Activated T-helper 17 cell treated with anti-CD3 and anti-CD28 coated beads, Interleukin-2, amount 50 U/mL, for 72 hours (primary cell): ENCODE results near the gene MYH4. TPM values are rescaled to one million over a fixed set of nuclear protein-coding genes. Genes with fewer than 3 reads are reported as not detected.

ENCODE experiments used
- ATAC-seq: fragments of 150-1000 bp; cut with Tn5 transposase; replicated peaks from 2 replicates; pipeline ENCODE4 v1.10.0; 2021; ENCODE audit warnings: mild to moderate bottlenecking, moderate library complexity
- H3K27ac Mint-ChIP-seq: one replicate; pipeline ENCODE4 v1.8.0; 2022; ENCODE audit warnings: mixed read lengths
- H3K27me3 Mint-ChIP-seq: one replicate; pipeline ENCODE4 v1.8.0; 2022; ENCODE audit warnings: mixed read lengths
- H3K36me3 Mint-ChIP-seq: one replicate; pipeline ENCODE4 v1.8.0; 2022; ENCODE audit warnings: low read depth, mild to moderate bottlenecking, mixed read lengths
- H3K4me1 Mint-ChIP-seq: one replicate; pipeline ENCODE4 v1.8.0; 2022; ENCODE audit warnings: mixed read lengths
- H3K4me3 Mint-ChIP-seq: one replicate; pipeline ENCODE4 v1.8.0; 2022; ENCODE audit warnings: mild to moderate bottlenecking, mixed read lengths
- H3K9me3 Mint-ChIP-seq: one replicate; pipeline ENCODE4 v1.8.0; 2022; ENCODE audit warnings: mixed read lengths
- total RNA-seq, 2 donors: library from RNA; stranded (reverse); gene quantifications; one replicate each; pipeline ENCODE4 v1.2.3, GENCODE V29; 2022

MYH4 gene
- total RNA-seq, result not detected

DNA sequence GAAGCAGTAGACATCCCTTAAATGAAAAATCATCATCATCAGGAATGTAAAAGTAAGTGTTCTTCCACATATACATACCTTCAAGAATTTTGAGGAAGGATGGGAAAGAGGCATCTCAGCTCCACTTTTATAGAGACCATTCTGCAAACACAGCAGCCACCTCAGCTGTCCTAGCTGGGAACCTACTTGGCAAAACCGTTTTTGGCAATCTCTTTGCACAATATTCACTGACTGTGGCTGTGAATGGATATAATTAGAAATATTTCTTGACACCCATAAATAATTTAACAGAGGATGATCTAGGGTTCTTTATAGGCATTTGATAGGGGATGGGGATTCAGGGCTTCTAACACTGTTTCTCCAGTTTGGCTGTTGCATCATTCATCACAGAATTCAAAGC is at the start of gene MYH4:
MYH4 (minus strand) TSS at position 101 of the 400 bp plus-strand sequence. CDS start 2,814 bp downstream, outside the sequence.
- Mint-ChIP-seq H3K27me3 (no peaks in the 10 kb centered on the region), H3K9me3 (peaks cover 4% of the 10 kb centered on the region), H3K27ac (no peak within 1 kb of the TSS), H3K4me3 (no peak within 1 kb of the TSS), H3K36me3 (no peaks in the 10 kb centered on the region), H3K4me1 (no peaks in the 10 kb centered on the region)
- ATAC-seq, result no peak

DNA sequence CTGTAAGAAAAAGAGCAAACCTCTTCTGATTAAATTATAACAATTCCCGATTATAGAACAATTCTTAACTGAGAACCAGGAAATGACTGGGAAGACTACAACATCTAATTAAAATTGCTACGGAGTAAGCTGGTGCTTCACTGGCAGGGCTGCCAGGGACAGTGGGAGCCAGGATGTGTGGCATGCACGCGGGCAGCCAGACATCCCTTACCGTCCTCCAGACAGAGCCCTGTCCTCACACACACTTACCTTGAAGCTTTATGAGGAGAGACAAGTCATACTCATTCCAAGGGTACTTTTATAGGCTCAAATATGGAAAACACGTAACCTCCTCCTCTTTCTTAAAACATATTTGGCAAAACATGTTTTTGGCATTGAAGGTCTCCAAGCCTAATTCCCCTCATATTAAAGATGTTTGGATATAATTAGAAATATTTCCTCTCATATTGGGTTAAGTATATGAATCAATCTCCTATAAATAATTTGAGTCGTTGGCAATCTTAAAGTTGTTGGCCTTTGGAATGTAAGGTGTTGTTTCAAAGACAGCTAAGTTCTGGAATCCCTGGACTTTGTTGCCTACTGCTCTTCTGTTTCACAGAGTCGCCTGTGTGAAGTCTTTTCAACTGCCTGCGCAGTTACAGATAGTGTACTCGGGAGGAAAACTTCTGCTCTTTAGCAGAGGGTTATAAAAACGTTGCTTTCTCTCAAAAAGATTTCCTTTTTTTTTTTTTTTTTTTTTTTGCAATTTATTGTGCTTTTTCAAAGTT is 49.1 kb upstream of the MYH4 start, which contains the start of gene MYH1:
MYH1 (minus strand) TSS at position 272 of the 767 bp plus-strand sequence. CDS start 1,900 bp downstream, outside the sequence.
- no peak within 1 kb of the TSS for H3K27ac Mint-ChIP-seq
- H3K36me3 Mint-ChIP-seq, result no peaks in the 10 kb centered on the region
- peaks cover 9% of the 10 kb centered on the region for H3K27me3 Mint-ChIP-seq
- H3K4me1 Mint-ChIP-seq, result no peaks in the 10 kb centered on the region
- no peak within 1 kb of the TSS for H3K4me3 Mint-ChIP-seq
- peaks cover 3% of the 10 kb centered on the region for H3K9me3 Mint-ChIP-seq
- no peak for ATAC-seq

DNA sequence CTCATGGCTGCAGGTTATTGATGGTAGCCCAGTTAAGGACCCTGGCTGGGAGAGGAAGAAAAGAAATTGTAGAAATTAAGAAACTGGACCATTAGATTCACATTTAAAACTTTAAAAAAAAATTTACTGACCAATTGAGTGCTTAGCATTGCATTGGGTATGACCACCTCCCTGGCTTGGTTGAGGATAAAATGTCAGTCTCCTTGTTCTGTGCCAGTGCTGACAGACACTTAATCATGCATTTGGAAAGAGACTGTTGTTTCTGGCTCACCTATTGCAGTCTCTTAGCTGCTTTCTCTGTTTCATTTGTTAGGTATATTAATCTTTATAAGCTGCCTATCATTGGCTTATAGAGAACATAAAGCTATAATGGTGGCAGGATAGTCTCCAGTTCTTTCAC is 47.3 kb upstream of the MYH4 start:
- Mint-ChIP-seq H3K4me1 (no peaks in the 10 kb centered on the region), H3K27ac (no peak overlapping the region), H3K27me3 (peaks cover 4% of the 10 kb centered on the region), H3K4me3 (no peak overlapping the region), H3K9me3 (no peaks in the 10 kb centered on the region), H3K36me3 (no peaks in the 10 kb centered on the region)
- ATAC-seq, result no peak

DNA sequence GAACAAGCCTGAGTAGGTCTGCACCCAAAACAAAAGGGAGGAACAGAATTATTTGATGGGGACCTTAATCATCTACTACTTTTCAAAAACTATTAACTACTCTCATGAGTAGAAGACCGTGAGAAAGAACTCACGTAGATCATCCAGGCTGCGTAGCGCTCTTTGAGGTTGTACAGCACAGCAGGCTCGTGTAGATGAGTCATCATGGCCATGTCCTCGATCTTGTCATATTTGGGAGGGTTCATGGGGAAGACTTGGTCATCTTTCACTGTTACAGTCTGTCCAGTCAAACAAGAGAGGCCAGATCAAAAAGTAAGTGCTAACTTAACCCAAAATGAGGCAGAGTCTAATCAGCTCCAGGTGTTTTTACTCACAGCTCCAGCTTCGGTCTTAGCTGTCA is 46.7 kb upstream of the MYH4 start:
- Mint-ChIP-seq H3K4me1 (no peaks in the 10 kb centered on the region), H3K27ac (no peak overlapping the region), H3K9me3 (no peaks in the 10 kb centered on the region), H3K27me3 (peaks cover 4% of the 10 kb centered on the region), H3K4me3 (no peak overlapping the region), H3K36me3 (no peaks in the 10 kb centered on the region)
- ATAC-seq, result no peak

DNA sequence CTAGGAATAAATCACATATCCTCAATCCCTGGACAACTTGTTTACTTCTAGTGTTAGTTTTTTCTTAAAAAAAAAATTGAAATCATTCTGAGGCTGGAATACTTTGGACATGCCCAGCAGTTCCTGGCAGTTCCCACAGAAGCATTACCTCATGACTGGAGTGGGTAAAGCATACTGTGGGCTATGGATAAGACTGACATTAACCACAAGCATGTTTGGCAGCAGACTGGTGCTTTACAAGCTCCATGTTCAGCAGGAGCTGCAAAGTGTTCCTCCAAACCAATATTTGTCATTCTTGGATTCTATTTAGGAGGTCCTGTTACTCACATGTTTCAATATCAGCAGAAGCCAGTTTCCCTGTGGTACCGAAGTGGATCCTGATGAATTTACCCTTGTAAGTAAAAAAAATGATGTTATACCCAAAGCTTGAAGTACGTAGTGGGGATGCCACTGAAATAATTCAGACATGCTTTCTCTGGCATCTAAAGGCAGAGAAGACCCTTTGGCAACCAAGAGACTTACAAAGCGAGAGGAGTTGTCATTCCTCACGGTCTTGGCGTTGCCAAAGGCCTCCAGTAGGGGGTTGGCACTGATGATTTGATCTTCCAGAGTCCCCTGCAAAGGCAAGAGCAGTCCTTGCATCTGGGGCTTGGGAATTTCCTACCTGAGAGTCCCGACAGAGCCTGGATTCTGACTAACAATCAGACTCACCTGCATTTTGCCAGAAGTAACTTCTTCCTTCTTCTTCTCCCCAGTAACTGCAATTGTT is 44.1 kb upstream of the MYH4 start:
- Mint-ChIP-seq H3K9me3 (no peaks in the 10 kb centered on the region), H3K4me3 (no peak overlapping the region), H3K27ac (no peak overlapping the region), H3K4me1 (no peaks in the 10 kb centered on the region), H3K27me3 (peaks cover 4% of the 10 kb centered on the region), H3K36me3 (no peaks in the 10 kb centered on the region)
- no peak for ATAC-seq

DNA sequence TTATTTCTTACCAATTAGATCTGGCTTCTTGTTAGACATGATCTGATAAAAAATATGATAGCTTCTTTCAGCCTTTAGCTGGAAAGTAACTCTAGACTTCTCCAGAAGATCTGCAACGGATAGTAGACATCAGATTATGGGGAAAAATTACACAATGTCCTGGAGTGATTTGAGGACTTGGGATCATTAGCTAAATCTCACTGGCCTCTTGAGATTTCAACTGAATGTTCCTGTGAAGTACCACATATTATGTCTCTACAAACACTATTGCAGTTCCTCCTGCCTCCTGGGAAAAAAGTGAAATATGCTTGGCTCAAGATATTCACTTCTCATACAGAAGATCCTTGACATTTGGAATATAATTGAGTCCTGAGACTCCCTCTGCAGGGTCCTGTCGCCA is 43.5 kb upstream of the MYH4 start:
- Mint-ChIP-seq H3K27me3 (peaks cover 4% of the 10 kb centered on the region), H3K4me3 (no peak overlapping the region), H3K36me3 (no peaks in the 10 kb centered on the region), H3K27ac (no peak overlapping the region), H3K9me3 (no peaks in the 10 kb centered on the region), H3K4me1 (no peaks in the 10 kb centered on the region)
- no peak for ATAC-seq

DNA sequence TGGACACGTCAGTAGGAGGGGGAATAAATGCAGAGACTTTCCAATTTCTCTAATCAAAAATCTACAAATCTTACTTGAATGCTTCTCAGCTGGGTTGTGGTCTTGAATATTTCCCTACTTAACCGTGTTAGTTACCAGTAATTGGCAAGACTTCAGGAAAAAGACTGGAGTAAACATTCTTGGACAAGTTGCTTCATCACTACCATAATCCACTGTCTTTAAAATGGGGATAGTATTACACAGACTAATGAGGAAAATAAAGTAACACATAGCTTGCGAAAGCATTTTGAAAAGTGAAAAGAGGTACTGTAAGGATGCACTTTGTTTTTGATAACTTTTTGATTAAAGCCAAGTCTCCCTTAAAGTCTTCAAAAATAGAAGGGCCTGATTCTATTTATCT is 30.6 kb upstream of the MYH4 start:
- Mint-ChIP-seq H3K27ac (no peak overlapping the region), H3K27me3 (peaks cover 2% of the 10 kb centered on the region), H3K4me3 (no peak overlapping the region), H3K36me3 (no peaks in the 10 kb centered on the region), H3K4me1 (no peaks in the 10 kb centered on the region), H3K9me3 (peaks cover 4% of the 10 kb centered on the region)
- no peak for ATAC-seq

DNA sequence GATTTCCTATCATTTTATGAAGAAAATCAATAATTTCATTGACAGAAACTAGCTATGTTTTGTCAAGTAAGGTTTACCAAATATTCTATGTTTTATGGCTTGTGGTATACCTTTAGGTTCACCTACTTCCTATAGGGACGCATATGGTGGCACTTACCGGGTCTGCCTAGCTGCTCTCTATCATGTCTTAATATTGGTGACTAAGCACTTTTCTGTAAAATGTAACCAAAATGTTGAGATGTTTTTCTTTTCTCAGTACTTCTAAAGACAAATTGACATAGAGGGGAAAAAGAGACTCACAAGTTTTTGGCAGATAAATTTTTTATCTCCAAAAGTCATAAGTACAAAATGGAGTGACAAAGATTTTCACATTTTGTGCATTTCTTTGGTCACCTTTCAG is 22.6 kb upstream of the MYH4 start:
- H3K4me3 Mint-ChIP-seq, result no peak overlapping the region
- peaks cover 24% of the 10 kb centered on the region for H3K9me3 Mint-ChIP-seq
- H3K27me3 Mint-ChIP-seq, result peaks cover 2% of the 10 kb centered on the region
- H3K27ac Mint-ChIP-seq, result no peak overlapping the region
- no peak for ATAC-seq
- H3K36me3 Mint-ChIP-seq, result no peaks in the 10 kb centered on the region
- H3K4me1 Mint-ChIP-seq, result no peaks in the 10 kb centered on the region

DNA sequence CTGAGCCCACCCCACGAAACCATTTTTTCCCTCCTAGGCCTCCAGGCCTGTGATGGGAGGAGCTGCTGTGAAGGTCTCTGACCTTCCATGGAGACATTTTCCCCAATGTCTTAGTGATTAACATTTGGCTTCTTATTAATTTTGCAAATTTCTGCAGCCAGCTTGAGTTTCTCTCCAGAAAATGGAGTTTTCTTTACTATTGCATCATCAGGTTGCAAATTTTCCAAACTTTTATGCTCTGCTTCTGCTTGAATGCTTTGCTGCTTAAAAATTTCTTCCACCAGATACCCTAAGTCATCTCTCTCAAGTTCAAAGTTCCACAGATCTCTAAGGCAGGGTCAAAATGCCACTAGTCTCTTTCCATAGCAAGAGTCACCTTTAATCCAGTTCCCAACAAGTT is 12.9 kb upstream of the MYH4 start:
- Mint-ChIP-seq H3K27ac (no peak overlapping the region), H3K9me3 (peaks cover 22% of the 10 kb centered on the region), H3K4me3 (no peak overlapping the region), H3K4me1 (no peaks in the 10 kb centered on the region), H3K27me3 (no peaks in the 10 kb centered on the region), H3K36me3 (no peaks in the 10 kb centered on the region)
- ATAC-seq, result no peak

DNA sequence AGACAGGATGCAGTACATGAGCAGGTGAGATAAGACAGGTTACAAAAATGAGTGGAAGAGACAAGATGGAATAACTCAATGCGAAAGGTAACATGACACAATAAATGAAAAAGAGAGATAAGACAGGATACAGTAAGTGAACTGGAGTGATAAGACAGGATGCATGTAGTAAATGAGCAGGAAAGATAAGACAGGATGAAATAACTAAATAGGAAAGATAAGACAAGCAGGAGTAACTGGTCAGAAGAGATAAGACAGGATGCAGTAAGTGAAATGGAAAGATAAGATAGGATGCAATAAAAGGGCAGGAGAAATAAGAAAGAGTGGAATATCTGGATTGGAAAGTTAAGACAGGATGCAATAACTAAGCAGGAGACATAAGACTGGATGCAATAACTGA is 8.3 kb upstream of the MYH4 start:
- H3K27me3 Mint-ChIP-seq, result no peaks in the 10 kb centered on the region
- H3K27ac Mint-ChIP-seq, result no peak overlapping the region
- H3K4me3 Mint-ChIP-seq, result no peak overlapping the region
- ATAC-seq, result no peak
- no peaks in the 10 kb centered on the region for H3K36me3 Mint-ChIP-seq
- H3K9me3 Mint-ChIP-seq, result no peaks in the 10 kb centered on the region
- H3K4me1 Mint-ChIP-seq, result no peaks in the 10 kb centered on the region

DNA sequence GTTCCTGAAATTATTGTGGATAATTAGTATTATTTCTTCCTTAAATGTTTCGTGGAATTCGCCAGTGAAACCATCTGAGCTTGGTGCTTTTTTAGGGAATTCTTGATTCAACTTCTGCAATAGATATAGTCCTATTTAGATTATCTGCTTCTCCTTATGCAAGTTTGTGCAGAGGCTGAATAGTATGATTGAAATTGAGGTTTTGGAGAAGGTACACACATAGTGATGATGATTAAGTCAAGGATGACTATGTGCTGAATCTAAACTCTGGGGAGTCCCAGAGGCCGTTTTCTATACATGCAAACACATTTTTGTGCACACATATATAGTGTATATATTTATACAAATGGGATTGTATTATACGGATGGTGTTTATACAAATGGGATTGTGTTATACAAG is 5.2 kb upstream of the MYH4 start:
- H3K27me3 Mint-ChIP-seq, result no peaks in the 10 kb centered on the region
- no peak overlapping the region for H3K27ac Mint-ChIP-seq
- H3K9me3 Mint-ChIP-seq, result no peaks in the 10 kb centered on the region
- H3K4me3 Mint-ChIP-seq, result no peak overlapping the region
- no peaks in the 10 kb centered on the region for H3K36me3 Mint-ChIP-seq
- ATAC-seq, result no peak
- no peaks in the 10 kb centered on the region for H3K4me1 Mint-ChIP-seq

DNA sequence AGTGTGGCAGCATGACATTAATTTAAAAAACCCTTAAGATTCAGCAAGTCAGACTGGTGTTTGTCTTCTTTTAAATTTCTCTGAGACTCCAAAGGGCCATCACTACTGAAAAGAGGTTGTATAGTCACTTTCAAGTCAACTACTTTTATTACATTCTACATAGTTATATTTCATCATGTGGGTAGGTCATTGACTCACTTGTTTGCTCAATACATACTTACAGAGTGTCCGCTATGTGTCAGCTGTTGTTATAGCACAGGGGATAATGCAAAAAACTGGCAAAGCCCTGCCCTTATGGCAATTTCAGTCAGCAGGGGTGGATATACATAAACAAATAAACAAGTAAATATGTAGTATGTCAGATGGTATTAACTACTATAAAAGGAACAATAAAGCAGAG is 2.5 kb upstream of the MYH4 start:
- Mint-ChIP-seq H3K36me3 (no peaks in the 10 kb centered on the region), H3K4me1 (no peaks in the 10 kb centered on the region), H3K4me3 (no peak overlapping the region), H3K27ac (no peak overlapping the region), H3K27me3 (no peaks in the 10 kb centered on the region), H3K9me3 (no peaks in the 10 kb centered on the region)
- no peak for ATAC-seq

DNA sequence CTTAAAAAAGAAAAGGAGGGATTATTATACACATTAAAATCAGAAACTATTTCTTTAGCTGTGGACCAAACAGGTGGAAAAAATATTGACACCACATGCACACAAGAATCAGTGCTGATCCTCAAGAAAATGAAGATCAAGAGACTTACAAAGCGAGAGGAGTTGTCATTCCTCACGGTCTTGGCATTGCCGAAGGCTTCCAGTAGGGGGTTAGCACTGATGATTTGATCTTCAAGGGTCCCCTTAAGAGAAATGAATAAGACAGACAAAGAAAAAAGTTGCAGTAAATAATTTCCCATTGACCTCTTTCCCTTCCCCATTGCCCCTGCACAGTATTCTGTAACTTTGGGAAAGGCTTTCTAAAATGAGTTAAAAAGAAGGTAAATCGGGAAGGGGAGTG is 6.0 kb downstream of the MYH4 start:
- Mint-ChIP-seq H3K9me3 (peaks cover 13% of the 10 kb centered on the region), H3K36me3 (no peaks in the 10 kb centered on the region), H3K4me3 (no peak overlapping the region), H3K4me1 (no peaks in the 10 kb centered on the region), H3K27ac (no peak overlapping the region), H3K27me3 (no peaks in the 10 kb centered on the region)
- no peak for ATAC-seq

DNA sequence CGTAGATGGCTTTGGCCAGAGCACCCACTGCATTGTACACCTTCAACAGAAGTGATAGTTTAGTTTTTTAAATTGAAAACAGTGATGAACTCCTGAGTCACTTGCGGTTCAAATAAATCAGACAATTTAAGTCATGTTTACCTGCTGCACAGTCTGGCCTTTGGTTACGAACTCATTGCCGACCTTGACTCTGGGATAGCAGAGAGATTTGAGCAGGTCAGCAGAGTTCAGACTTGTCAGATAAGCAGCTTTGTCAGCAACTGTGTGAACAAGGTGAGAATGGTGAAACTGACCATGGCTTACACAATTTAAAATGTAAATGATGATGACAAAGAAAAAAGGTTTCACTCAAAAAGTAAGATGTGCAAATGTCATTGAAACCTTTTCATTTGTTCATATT is 9.3 kb downstream of the MYH4 start:
- H3K4me1 Mint-ChIP-seq, result no peaks in the 10 kb centered on the region
- no peak overlapping the region for H3K27ac Mint-ChIP-seq
- ATAC-seq, result no peak
- H3K36me3 Mint-ChIP-seq, result no peaks in the 10 kb centered on the region
- H3K4me3 Mint-ChIP-seq, result no peak overlapping the region
- no peaks in the 10 kb centered on the region for H3K27me3 Mint-ChIP-seq
- H3K9me3 Mint-ChIP-seq, result peaks cover 13% of the 10 kb centered on the region

DNA sequence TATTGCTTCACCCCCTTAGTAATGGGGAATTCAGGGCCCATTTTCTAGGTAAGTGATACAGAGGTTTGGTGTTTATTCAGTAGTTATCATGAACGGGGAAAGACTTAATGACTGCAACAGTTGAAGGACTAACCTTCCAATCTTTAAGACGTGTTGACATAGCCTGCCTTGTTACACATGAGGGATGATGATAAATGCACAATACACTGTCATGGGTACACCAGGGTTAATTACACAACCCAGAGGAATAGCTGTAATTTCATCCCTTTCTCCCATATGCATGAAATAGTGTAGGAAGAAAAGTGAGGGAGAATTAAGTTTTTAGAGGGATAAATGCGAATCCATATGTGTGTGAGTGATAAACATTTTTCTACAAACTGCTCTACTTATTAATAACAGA is 10.7 kb downstream of the MYH4 start:
- no peaks in the 10 kb centered on the region for H3K36me3 Mint-ChIP-seq
- no peak overlapping the region for H3K27ac Mint-ChIP-seq
- H3K27me3 Mint-ChIP-seq, result no peaks in the 10 kb centered on the region
- no peak overlapping the region for H3K4me3 Mint-ChIP-seq
- peaks cover 6% of the 10 kb centered on the region for H3K9me3 Mint-ChIP-seq
- ATAC-seq, result no peak
- H3K4me1 Mint-ChIP-seq, result no peaks in the 10 kb centered on the region
